ENCODE results near the gene ZSWIM1. TPM values are rescaled to one million over a fixed set of nuclear protein-coding genes. Genes with fewer than 3 reads are reported as not detected.

ZSWIM1 gene
- total and polyA plus RNA-seq, 2 of the 13 experiments (the other 11 are each of a cell fraction or from before 2014, with no cell fraction given) = 9.5 to 11.7 TPM

GRCh38 chr20:45833883-45834796 lies 46.9 kb upstream of the ZSWIM1 start (continued):
- no peak for TF ChIP-seq GLMP (CRISPR knock-in tag; IDR thresholded peaks at IDR 0.05; ENCODE audit: borderline replicate concordance)
- TF ChIP-seq ARID4A (CRISPR knock-in tag; IDR thresholded peaks at IDR 0.05; ENCODE audit: borderline replicate concordance) = peak; percentile 51
- peak; percentile 61; the same call in 1 of the 2 replicates for TF ChIP-seq PCBP1 (IDR thresholded peaks at IDR 0.05; ENCODE audit: borderline replicate concordance, low read depth, low read length)
- TF ChIP-seq ZNF891 (CRISPR knock-in tag; IDR thresholded peaks at IDR 0.05) = peak; percentile 43
- no peak for TF ChIP-seq ZSCAN30 (CRISPR knock-in tag; IDR thresholded peaks at IDR 0.05)
- TF ChIP-seq MYNN (CRISPR knock-in tag; IDR thresholded peaks at IDR 0.05; ENCODE audit: low read depth) = no peak
- TF ChIP-seq TMF1 (CRISPR knock-in tag; IDR thresholded peaks at IDR 0.05; ENCODE audit: low read depth) = peak; percentile 61; the same call in 1 of the 2 replicates
- no peak for TF ChIP-seq ZNF615 (CRISPR knock-in tag; IDR thresholded peaks at IDR 0.05; ENCODE audit: borderline replicate concordance)
- no peak for TF ChIP-seq PBX2 (CRISPR knock-in tag; IDR thresholded peaks at IDR 0.05)
- peak; percentile 48 for TF ChIP-seq BCL6 (CRISPR knock-in tag; IDR thresholded peaks at IDR 0.05)
- TF ChIP-seq TBX2 (CRISPR knock-in tag; IDR thresholded peaks at IDR 0.05; ENCODE audit: borderline replicate concordance) = peak; percentile 56; the same call in 1 of the 2 replicates
- no peak for TF ChIP-seq TCF7 (IDR thresholded peaks at IDR 0.05; ENCODE audit: low read depth)
- TF ChIP-seq KAT7 (CRISPR knock-in tag; IDR thresholded peaks at IDR 0.05; ENCODE audit: borderline replicate concordance) = peak; percentile 68; the same call in 1 of the 2 replicates
- no peak for TF ChIP-seq ZNF761 (CRISPR knock-in tag; conservative IDR thresholded peaks at IDR 0.05)
- TF ChIP-seq ZFP91 (CRISPR knock-in tag; IDR thresholded peaks at IDR 0.05; ENCODE audit: borderline replicate concordance) = peak; percentile 90
- no peak for TF ChIP-seq ATRX (CRISPR knock-in tag; IDR thresholded peaks at IDR 0.05; ENCODE audit: borderline replicate concordance)
- TF ChIP-seq ZNF382 (CRISPR knock-in tag; IDR thresholded peaks at IDR 0.05; ENCODE audit: borderline replicate concordance) = no peak
- no peak for TF ChIP-seq ZNF292 (CRISPR knock-in tag; IDR thresholded peaks at IDR 0.05; ENCODE audit: borderline replicate concordance, low read depth)
- no peak; the same call in 1 of the 2 replicates for TF ChIP-seq SIX4 (CRISPR knock-in tag; IDR thresholded peaks at IDR 0.05)
- peak; percentile 5; the same call in 1 of the 2 replicates for TF ChIP-seq SIN3A (IDR thresholded peaks at IDR 0.05; ENCODE audit: borderline replicate concordance, low read depth, low read length)
- TF ChIP-seq ZSCAN9 (CRISPR knock-in tag; IDR thresholded peaks at IDR 0.05; ENCODE audit: borderline replicate concordance) = no peak; the same call in 1 of the 2 replicates
